Liver (tissue), 9 donors: Measurements from ENCODE around the gene AOPEP. TPM values are rescaled to one million over a fixed set of nuclear protein-coding genes. Genes with fewer than 3 reads are reported as not detected.

Source experiments
- DNase-seq: peaks from one replicate; pipeline ENCODE4 v3.0.0-alpha.2; 2017; ENCODE audit warnings: low spot score
- H3K27ac ChIP-seq, 2 donors: one replicate each; pipeline ENCODE4 v1.7.0; 2013; ENCODE audit warnings: inconsistent platforms in 2 of 2, low read length in 2 of 2, control low read depth in 1 of 2, low read depth in 1 of 2, mild to moderate bottlenecking in 1 of 2
- H3K27me3 ChIP-seq, 4 donors: one replicate each; pipeline versions ENCODE4 v1.6.1 to v1.7.0; 2013; ENCODE audit warnings: low read length in 3 of 4, inconsistent platforms in 1 of 4, mild to moderate bottlenecking in 1 of 4, moderate library complexity in 1 of 4; ENCODE audit not compliant: control insufficient read depth in 4 of 4, insufficient read depth in 4 of 4
- H3K36me3 ChIP-seq, 4 donors: one replicate each; pipeline versions ENCODE4 v1.6.1 to v1.7.0; 2013; ENCODE audit warnings: low read length in 3 of 4, mild to moderate bottlenecking in 3 of 4, low read depth in 1 of 4, moderate library complexity in 1 of 4; ENCODE audit not compliant: control insufficient read depth in 4 of 4, insufficient read depth in 3 of 4
- H3K4me1 ChIP-seq, 4 donors: one replicate each; pipeline versions ENCODE4 v1.6.1 to v1.7.0; 2013; ENCODE audit warnings: low read length in 3 of 4, mild to moderate bottlenecking in 3 of 4, moderate library complexity in 1 of 4; ENCODE audit not compliant: control insufficient read depth in 4 of 4, insufficient read depth in 4 of 4
- H3K4me3 ChIP-seq, 3 donors: one replicate each; pipeline versions ENCODE4 v1.6.1 to v1.7.0; 2013; ENCODE audit warnings: low read length in 3 of 3, control low read depth in 1 of 3, low read depth in 1 of 3, mild to moderate bottlenecking in 1 of 3
- H3K9ac ChIP-seq, 2 donors: one replicate each; pipeline ENCODE4 v1.7.0; 2013; ENCODE audit warnings: low read length in 2 of 2, mild to moderate bottlenecking in 2 of 2, moderate library complexity in 2 of 2, control low read depth in 1 of 2, low read depth in 1 of 2
- H3K9me3 ChIP-seq, 4 donors: one replicate each; pipeline versions ENCODE4 v1.6.1 to v1.7.0; 2013; ENCODE audit warnings: low read length in 3 of 4; ENCODE audit not compliant: control insufficient read depth in 4 of 4
- FOXA1 ChIP-seq: IDR thresholded peaks from 2 replicates; pipeline ENCODE4 v1.6.1; 2016; ENCODE audit warnings: antibody characterized with exemption
- FOXA2 ChIP-seq: IDR thresholded peaks from 2 replicates; pipeline ENCODE4 v1.6.1; 2016; ENCODE audit warnings: antibody characterized with exemption
- GABPA ChIP-seq, 2 donors: IDR thresholded peaks in 1 of 2; conservative IDR thresholded peaks in 1 of 2; 2 replicates each; pipeline ENCODE4 v1.6.1; 2016; ENCODE audit warnings: antibody characterized with exemption in 2 of 2, mild to moderate bottlenecking in 1 of 2, moderate library complexity in 1 of 2
- HNF4A ChIP-seq, 2 donors: conservative IDR thresholded peaks; 2 replicates each; pipeline ENCODE4 v1.6.1; 2016; ENCODE audit warnings: antibody characterized with exemption in 2 of 2, mild to moderate bottlenecking in 2 of 2
- HNF4G ChIP-seq: IDR thresholded peaks from 2 replicates; pipeline ENCODE4 v1.6.1; 2016; ENCODE audit warnings: antibody characterized with exemption
- JUND ChIP-seq, 2 donors: IDR thresholded peaks; 2 replicates each; pipeline ENCODE4 v1.6.1; 2016; ENCODE audit warnings: antibody characterized with exemption in 2 of 2
- NR2F2 ChIP-seq: IDR thresholded peaks from 2 replicates; pipeline ENCODE4 v1.6.1; 2016; ENCODE audit warnings: antibody characterized with exemption
- RAD21 ChIP-seq, 2 donors: IDR thresholded peaks; 2 replicates each; pipeline ENCODE4 v1.6.1; 2016; ENCODE audit warnings: antibody characterized with exemption in 2 of 2, mild to moderate bottlenecking in 2 of 2
- REST ChIP-seq: IDR thresholded peaks from 2 replicates; pipeline ENCODE4 v1.6.1; 2016; ENCODE audit warnings: antibody characterized with exemption, mild to moderate bottlenecking
- RXRA ChIP-seq, 2 donors: IDR thresholded peaks; 2 replicates each; pipeline ENCODE4 v1.6.1; 2017 to 2018; ENCODE audit warnings: antibody characterized with exemption in 2 of 2, mild to moderate bottlenecking in 1 of 2
- SP1 ChIP-seq: IDR thresholded peaks from 2 replicates; pipeline ENCODE4 v1.6.1; 2018; ENCODE audit warnings: antibody characterized with exemption, mild to moderate bottlenecking
- TAF1 ChIP-seq: conservative IDR thresholded peaks from 2 replicates; pipeline ENCODE4 v1.6.1; 2016; ENCODE audit warnings: antibody characterized with exemption, mild to moderate bottlenecking
- YY1 ChIP-seq: IDR thresholded peaks from 2 replicates; pipeline ENCODE4 v1.6.1; 2016; ENCODE audit warnings: antibody characterized with exemption, mild to moderate bottlenecking
- WGBS: extraction: QIAGEN DNeasy Blood & Tissue Kit; methylation state at CpG from one replicate; pipeline ENCODE4 v1.1.7; 2013; 5-methylcytosine and 5-hydroxymethylcytosine counted together
- polyA plus RNA-seq, 2 donors: library from polyadenylated mRNA; stranded (reverse) in 1 of 2; unstranded in 1 of 2; fragments of 200-250 nt in 1 of 2; fragments of >200 nt in 1 of 2; fragmentation: Nextera tagmentation in 1 of 2; extraction: Ambion mirVana in 1 of 2; gene quantifications; one replicate each; pipeline versions ENCODE4 v1.2.1 to v1.2.3, GENCODE V29; 2013 to 2015
- total RNA-seq, 2 donors: library from RNA; depleted of rRNA; stranded (reverse); fragments of >200 nt; gene quantifications; one replicate each; pipeline ENCODE4 v1.2.3, GENCODE V29; 2014
- TF ChIP-seq, protein P1 (sequence below): fragments of 150-350 bp; IDR thresholded peaks from 2 replicates; pipeline ENCODE4 v1.5.1; 2017; ENCODE audit warnings: improper control_type of control experiment, low read depth, low read length; ENCODE audit not compliant: missing input control
- TF ChIP-seq, protein P2 (sequence below): IDR thresholded peaks from 2 replicates; pipeline ENCODE4 v1.6.1; 2016; ENCODE audit warnings: antibody characterized with exemption
- donor health status: healthy.
- donor health status: healthy.
- donor health status: healthy.
- donor health status: healthy.
- donor health status: healthy.

AOPEP gene
- total and polyA plus RNA-seq, 4 donors, result 22.2 to 77.1 (median 34.8) TPM

DNA sequence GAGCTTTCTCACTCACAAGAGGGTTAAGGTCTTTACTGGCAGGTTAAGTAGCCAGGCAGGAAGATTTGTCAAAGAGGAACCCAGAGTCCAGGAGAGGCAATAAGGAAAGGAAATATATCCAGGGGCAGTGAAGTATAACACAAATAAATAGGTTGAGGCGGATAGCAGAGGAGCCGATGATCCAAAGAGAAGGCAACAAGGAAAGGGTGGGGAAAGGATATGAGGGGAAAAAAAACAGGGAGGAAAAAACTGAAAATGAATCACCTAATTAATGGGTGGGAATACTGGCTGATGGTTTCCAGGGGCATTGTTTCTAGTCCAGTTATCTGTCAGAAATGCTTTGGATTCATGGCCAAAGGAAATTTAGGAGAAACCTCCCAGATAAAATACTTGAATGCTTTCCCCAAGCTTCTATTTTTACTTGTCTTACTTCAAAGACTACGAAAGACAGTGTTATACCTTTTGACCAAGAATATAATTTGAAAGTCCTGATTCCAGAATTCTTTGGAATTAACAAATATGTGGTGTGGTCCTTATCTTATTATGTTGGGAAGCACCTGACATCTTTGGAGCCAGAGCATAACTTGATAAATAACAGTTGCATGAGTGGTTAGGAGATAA lies 146.5 kb downstream of the AOPEP start:
- Histone ChIP-seq H3K4me3 (no peak overlapping the region), H3K4me1 (peaks cover 0 to 15% (median 6%) of the 10 kb centered on the region in 4 donors), H3K9me3 (no peaks in the 10 kb centered on the region), H3K36me3 (no peaks in the 10 kb centered on the region), H3K27me3 (no peaks in the 10 kb centered on the region), H3K9ac (no peak overlapping the region), H3K27ac (no peak overlapping the region)
- TF ChIP-seq HNF4G (no peak), HNF4A (conservative IDR thresholded peaks at IDR 0.05) (no peak), TAF1 (no peak), FOXA1 (no peak), SP1 (no peak), RAD21 (IDR thresholded peaks at IDR 0.05) (no peak), RXRA (IDR thresholded peaks at IDR 0.05) (no peak), REST (no peak), YY1 (no peak)
- TF ChIP-seq, protein P1, sequence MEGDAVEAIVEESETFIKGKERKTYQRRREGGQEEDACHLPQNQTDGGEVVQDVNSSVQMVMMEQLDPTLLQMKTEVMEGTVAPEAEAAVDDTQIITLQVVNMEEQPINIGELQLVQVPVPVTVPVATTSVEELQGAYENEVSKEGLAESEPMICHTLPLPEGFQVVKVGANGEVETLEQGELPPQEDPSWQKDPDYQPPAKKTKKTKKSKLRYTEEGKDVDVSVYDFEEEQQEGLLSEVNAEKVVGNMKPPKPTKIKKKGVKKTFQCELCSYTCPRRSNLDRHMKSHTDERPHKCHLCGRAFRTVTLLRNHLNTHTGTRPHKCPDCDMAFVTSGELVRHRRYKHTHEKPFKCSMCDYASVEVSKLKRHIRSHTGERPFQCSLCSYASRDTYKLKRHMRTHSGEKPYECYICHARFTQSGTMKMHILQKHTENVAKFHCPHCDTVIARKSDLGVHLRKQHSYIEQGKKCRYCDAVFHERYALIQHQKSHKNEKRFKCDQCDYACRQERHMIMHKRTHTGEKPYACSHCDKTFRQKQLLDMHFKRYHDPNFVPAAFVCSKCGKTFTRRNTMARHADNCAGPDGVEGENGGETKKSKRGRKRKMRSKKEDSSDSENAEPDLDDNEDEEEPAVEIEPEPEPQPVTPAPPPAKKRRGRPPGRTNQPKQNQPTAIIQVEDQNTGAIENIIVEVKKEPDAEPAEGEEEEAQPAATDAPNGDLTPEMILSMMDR, result no peak
- DNase-seq, result no peak
- WGBS, result 82% methylated on average over 3 of the region's 3 CpGs

- 76% methylated on average over 3 of the region's 3 CpGs for WGBS
- H3K27ac ChIP-seq, result no peak overlapping the region
Observed at GRCh38 chr9:94874316-94874715, 147.8 kb downstream of the AOPEP start.

More at GRCh38 chr9:94874316-94874715, 147.8 kb downstream of the AOPEP start:
- DNase-seq, result no peak
- TF ChIP-seq, protein P1, result no peak
- TF ChIP-seq RAD21 (IDR thresholded peaks at IDR 0.05) (no peak), GABPA (IDR thresholded peaks at IDR 0.05 in 1 of 2, conservative IDR thresholded peaks at IDR 0.05 in 1 of 2) (no peak), YY1 (no peak), FOXA2 (no peak), NR2F2 (no peak), JUND (IDR thresholded peaks at IDR 0.05) (no peak)
- TF ChIP-seq, protein P2, sequence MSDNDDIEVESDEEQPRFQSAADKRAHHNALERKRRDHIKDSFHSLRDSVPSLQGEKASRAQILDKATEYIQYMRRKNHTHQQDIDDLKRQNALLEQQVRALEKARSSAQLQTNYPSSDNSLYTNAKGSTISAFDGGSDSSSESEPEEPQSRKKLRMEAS, result no peak
- Histone ChIP-seq H3K4me3 (no peak overlapping the region), H3K9me3 (no peaks in the 10 kb centered on the region), H3K4me1 (peaks cover 0 to 8% (median 1%) of the 10 kb centered on the region in 4 donors), H3K36me3 (no peaks in the 10 kb centered on the region), H3K9ac (no peak overlapping the region), H3K27me3 (no peaks in the 10 kb centered on the region)
